SIG-M5 (cell line): ENCODE results near the gene SLC43A1.

Source experiments
- DNase-seq: peaks from one replicate; lab custom pipeline; 2025; lab: John Stamatoyannopoulos, UW

Gene SLC43A1

GRCh38 chr11:57527056-57527631 lies 11.6 kb upstream of the SLC43A1 start:
- no peak for DNase-seq

DNA sequence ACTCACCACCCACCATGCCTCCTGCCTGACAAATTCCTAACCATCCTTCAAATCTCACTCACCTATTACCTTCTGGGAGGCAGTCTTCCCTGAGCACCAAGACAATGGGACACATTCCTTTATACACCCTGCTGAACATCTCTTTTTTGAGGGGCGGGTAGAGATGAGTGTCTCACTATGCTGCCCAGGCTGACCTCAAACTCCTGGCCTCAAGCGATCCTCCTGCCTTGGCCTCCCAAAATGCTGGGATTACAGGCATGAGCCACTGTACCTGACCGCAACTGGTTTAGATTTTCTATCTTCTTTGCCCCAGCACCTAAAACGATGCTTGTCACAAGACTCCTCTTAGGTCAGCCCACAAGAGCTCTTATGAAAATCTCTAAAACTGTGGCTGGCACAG lies 7.9 kb upstream of the SLC43A1 start:
- no peak for DNase-seq

DNA sequence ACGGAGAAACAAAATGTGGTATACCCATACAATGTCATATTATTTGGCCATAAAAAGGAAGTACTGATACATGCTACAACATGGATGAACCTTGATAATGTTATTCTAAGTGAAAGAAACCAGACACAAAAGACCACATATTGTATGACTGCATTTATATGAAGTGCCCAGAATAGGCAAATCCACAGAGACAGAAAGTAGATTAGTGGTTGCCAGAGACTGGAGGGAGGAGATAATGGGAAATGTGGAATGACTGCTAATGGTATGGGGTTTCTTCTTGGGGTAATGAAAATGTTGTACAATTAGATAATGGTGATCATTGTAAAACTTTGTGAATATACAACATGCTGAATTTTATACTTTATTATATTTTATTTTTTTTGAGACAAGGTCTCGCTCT lies 5.6 kb upstream of the SLC43A1 start:
- DNase-seq: no peak

DNA sequence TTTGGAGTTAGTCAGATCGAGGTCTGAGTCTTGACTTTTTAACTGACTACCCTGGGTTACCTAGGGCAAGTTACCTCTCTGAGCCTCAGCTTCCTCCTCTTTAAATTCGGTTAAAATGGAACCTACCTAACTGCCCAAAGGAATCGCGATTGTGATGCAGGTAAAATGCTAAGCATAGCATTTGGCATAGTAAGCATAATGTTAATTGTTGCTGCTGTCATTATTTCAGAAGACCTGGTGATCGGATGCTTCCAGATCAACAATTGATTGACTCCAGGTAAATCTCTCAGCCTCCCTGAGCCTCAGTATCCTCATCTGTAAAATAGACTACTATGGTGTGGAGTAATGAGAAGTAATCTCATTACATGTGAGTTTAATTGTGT lies 550 bp upstream of the SLC43A1 start:
- no peak for DNase-seq

DNA sequence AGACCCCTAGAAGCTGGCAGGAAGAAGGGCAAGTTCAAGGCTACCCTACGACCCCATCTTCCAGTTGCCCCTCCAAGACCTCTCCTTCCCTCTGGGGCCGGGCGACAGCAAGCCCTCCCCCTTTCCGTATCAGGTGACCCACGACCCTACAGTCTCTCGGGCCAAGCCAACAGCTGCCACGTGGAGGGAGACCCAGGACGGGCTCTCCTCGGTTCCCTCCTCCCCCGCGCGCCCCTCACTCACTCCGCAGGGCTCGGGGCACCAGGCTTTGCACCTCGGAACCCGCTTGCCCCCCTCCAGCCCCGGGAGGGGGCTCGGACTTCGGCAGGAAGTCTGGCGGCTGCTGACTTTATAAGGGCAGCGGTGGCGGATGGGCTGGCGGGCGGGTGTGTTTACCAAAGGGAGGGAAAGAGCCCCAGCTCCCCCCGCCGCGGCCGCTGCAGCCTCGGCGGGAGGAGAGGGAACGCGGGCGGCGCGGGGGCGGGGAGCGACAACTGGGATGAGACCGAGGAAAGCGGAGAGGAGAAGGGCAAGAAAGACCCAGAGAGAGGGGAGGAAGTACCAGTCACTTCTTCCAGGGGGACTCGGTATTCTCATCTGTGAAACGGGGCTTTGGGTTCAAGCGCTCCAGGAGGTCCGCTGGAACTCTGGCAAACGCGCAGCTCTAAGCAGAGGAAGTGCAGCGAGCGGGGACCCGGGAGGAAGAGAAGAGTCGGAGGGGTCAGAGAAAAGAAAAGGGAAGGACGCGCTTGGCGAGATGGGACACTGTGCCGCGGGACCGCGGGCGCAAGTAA lies 767 bp downstream of the SLC43A1 start:
- no peak for DNase-seq

GRCh38 chr11:57513911-57514537 lies 1.5 kb downstream of the SLC43A1 start:
- no peak for DNase-seq

DNA sequence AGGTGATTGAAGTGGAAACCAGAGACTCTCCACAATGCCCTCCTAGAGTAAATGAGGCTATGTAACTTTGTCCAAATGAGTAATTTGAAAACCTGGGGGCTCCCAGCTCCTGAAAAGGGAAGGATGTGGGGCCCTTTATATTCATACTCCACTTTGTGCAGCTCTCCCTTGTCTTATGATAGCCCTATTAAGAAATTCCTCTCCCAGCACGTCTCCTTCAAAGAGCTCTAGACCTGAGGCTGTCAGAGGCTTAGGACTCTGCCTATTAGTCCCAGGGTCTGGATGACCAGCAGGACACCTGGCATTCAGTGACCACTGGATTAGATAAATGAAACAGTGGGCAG lies 2.1 kb downstream of the SLC43A1 start:
- no peak for DNase-seq

DNA sequence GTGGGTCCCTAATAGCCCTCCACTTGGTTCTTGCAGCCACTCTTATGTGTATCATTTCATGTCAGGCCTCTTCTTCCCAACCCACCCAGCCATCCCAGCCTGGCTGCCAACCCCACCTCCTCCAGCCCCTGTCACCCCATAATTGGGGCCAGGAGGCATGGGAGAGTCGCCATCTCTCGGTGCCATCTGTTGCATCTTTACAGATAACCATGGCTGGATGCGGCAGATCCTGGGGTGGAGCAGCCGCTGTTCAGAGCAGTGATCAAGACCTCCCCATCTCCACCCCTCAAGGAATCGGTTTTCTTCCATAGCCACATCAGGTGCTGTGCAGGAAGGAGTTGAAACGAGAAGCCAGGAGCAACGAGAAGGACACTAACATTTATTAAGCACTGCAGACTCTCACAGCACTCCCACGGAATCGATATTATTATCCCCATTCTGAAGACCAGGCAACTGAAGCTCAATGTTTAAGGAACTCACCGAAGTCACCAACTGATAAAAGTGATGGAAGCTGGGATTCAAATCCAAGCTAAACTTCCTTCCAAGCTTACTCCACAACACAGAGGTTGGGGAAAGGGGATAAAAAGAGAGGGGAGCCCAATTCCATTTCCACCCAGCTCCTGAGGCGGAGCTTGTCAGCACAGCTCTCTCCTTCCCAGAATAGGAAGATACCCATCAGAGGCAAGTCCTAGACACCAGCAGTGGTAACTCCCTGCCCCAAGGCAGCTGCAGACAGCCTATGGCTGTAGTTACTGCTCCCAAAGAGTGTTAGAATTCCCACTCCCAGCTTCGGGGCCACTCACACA lies 2.7 kb downstream of the SLC43A1 start:
- no peak for DNase-seq

- DNase-seq: no peak
These were observed 3.6 kb downstream of the SLC43A1 start for GRCh38 chr11:57511741-57512430.

- no peak for DNase-seq
These were observed 6.9 kb downstream of the SLC43A1 start for GRCh38 chr11:57508341-57509170.

- DNase-seq: no peak
These were observed 9.0 kb downstream of the SLC43A1 start for GRCh38 chr11:57506522-57506921.

DNA sequence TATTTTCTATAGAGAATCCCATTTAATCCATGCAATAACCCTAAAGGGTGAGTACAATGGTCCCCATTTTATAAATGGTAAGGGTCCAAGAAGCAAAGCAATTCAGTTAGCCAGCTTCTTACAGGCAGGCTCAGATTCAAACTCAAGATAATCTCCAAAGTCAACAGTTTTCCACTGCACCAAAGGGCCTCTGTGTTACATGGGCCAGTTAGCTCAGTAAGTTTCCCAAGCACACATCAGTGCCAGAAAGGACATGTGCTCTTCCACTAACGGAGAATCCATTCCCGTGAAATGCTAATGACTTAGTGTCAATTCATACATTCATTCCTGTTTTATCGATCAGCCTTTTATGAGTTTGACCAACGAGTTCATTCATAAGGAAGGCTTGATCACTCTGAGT lies 11.0 kb downstream of the SLC43A1 start:
- no peak for DNase-seq

GRCh38 chr11:57502870-57503269 lies 12.6 kb downstream of the SLC43A1 start:
- no peak for DNase-seq

- no peak for DNase-seq
These were observed 13.1 kb downstream of the SLC43A1 start for GRCh38 chr11:57502376-57502775.

DNA sequence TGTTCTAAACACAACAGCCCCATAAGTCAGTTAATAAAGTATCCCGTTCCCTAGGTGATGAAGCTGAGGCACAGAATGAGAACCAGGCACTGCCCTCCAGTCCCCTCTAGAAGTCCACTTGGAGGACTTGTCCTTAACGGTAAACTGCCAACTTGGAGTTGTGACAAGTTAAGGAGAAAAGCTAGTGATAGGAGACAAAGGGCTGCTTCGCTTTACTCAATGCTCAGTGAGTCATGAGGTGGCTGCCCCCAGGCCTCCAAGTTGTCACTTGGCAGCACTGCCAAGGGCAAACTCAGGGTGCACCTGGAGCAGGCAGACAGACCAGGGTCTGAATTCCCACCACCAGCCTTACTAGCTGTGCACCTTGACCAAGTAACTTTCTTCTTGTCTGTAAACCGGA lies 13.5 kb downstream of the SLC43A1 start:
- DNase-seq: no peak

- DNase-seq: no peak
These were observed 14.6 kb downstream of the SLC43A1 start for GRCh38 chr11:57500926-57501325.

DNA sequence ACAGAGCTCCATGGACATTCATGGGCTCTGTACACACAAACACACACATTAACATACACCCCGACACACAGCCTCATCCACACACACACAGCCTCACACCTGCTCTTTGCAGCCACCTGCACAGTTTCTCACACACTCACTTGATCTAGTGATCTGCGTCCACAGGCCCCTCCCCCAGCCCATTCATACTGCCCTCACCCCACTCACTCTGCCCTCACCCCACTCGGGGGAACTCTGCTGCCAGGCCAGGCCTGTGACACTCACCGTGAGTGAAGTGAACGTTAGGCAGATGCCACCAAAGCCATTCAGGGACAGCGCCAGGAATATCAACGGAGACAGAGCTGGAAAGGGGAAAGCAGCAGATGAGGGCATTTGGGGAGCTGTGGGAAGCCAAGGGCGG lies 15.0 kb downstream of the SLC43A1 start:
- no peak for DNase-seq

GRCh38 chr11:57499983-57500461 lies 15.5 kb downstream of the SLC43A1 start:
- DNase-seq: no peak

DNA sequence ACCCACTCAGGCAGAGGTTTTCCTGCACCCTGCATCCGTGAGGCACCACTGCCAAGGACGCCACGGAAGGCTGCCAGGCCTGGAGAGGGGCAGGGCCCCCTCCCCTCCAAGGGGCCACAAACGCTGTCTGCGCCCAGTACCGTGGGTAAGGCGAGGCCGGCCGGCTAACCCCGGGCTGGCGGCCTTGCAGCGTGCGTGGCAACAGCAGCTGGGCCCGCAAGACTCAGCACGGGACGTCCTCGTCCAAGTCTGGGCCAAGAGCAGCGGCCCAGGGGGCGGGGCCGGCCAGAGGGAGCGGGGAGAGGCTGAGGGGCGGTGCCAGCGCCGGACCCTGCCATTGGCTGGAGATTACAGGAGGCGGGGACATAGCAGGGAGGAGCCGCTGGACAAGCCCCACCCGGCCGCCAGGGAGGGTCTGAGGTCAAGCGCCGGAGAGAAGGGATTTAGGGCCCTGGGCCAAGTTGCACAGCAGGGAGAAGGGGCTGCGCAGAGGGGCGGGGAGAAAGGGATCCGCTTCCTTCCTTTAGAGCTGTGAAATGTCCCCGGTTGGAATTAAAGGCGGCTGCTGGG lies 16.0 kb downstream of the SLC43A1 start:
- no peak for DNase-seq

DNA sequence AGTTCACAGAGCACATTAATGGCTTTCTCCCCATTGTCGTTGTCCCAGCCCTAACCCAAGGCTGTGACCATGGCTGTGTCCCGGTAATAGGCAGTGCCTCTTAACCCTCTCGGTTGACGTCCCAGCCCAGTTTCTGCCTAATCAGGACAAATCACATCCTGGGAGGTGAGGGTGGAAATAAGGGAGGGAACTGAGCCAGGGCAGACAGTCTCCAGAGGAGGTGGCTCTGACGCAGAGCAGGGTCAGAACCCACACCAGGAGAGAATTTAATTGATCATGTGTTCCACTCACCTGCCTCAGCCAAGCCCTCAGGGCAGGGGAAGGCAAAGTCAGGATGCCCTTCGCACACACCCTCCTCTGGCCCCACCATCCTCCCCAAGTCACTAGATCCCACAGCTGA lies 17.0 kb downstream of the SLC43A1 start:
- no peak for DNase-seq
